ENCODE data around the gene INPPL1.

- TF ChIP-seq, protein P1, sequence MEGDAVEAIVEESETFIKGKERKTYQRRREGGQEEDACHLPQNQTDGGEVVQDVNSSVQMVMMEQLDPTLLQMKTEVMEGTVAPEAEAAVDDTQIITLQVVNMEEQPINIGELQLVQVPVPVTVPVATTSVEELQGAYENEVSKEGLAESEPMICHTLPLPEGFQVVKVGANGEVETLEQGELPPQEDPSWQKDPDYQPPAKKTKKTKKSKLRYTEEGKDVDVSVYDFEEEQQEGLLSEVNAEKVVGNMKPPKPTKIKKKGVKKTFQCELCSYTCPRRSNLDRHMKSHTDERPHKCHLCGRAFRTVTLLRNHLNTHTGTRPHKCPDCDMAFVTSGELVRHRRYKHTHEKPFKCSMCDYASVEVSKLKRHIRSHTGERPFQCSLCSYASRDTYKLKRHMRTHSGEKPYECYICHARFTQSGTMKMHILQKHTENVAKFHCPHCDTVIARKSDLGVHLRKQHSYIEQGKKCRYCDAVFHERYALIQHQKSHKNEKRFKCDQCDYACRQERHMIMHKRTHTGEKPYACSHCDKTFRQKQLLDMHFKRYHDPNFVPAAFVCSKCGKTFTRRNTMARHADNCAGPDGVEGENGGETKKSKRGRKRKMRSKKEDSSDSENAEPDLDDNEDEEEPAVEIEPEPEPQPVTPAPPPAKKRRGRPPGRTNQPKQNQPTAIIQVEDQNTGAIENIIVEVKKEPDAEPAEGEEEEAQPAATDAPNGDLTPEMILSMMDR (IDR thresholded peaks at IDR 0.05) = no peak
- TF ChIP-seq POLR2AphosphoS5 (IDR thresholded peaks at IDR 0.05) = no peak
Observed at GRCh38 chr11:72271980-72272379, 47.4 kb downstream of the INPPL1 start.

Measured in prostate gland (tissue), 2 donors.